ENCODE measurements around the gene ZNF200.

The ZNF200 gene

GRCh38 chr16:3235856-3236669, 1.1 kb upstream of the ZNF200 start:
- TF ChIP-seq FOXM1 (IDR thresholded peaks at IDR 0.05; ENCODE audit: borderline replicate concordance, low read depth) (no peak), EGR1 (IDR thresholded peaks at IDR 0.05) (peak; percentile 85), YY1 (IDR thresholded peaks at IDR 0.05; ENCODE audit: low read depth) (no peak)

- TF ChIP-seq ZBTB7A (IDR thresholded peaks at IDR 0.05; ENCODE audit: low read depth) = no peak
- no peak for TF ChIP-seq MAX (IDR thresholded peaks at IDR 0.05)
- no peak for TF ChIP-seq CREB1 (IDR thresholded peaks at IDR 0.05; ENCODE audit: low read depth)
- no peak for TF ChIP-seq EP300 (IDR thresholded peaks at IDR 0.05; ENCODE audit: borderline replicate concordance)
- TF ChIP-seq TCF12 (IDR thresholded peaks at IDR 0.05; ENCODE audit: low read depth) = no peak
- no peak for TF ChIP-seq RAD21 (IDR thresholded peaks at IDR 0.05; ENCODE audit: low read depth)
- TF ChIP-seq USF1 (IDR thresholded peaks at IDR 0.05) = no peak
- TF ChIP-seq TEAD4 (IDR thresholded peaks at IDR 0.05) = no peak
- TF ChIP-seq FOXM1 (IDR thresholded peaks at IDR 0.05; ENCODE audit: borderline replicate concordance, low read depth) = no peak
- no peak for TF ChIP-seq EGR1 (IDR thresholded peaks at IDR 0.05)
- no peak for TF ChIP-seq NFIC (IDR thresholded peaks at IDR 0.05)
- no peak for TF ChIP-seq YY1 (IDR thresholded peaks at IDR 0.05; ENCODE audit: low read depth)
- TF ChIP-seq TAF1 (IDR thresholded peaks at IDR 0.05; ENCODE audit: low read depth) = no peak
- no peak for TF ChIP-seq CEBPB (IDR thresholded peaks at IDR 0.05)
- TF ChIP-seq REST (IDR thresholded peaks at IDR 0.05; ENCODE audit: low read depth) = no peak
Observed at GRCh38 chr16:3234543-3234856, 458 bp downstream of the ZNF200 start.

- no peak for TF ChIP-seq YY1 (IDR thresholded peaks at IDR 0.05; ENCODE audit: low read depth)
- TF ChIP-seq FOXM1 (IDR thresholded peaks at IDR 0.05; ENCODE audit: borderline replicate concordance, low read depth) = no peak
- TF ChIP-seq RAD21 (IDR thresholded peaks at IDR 0.05; ENCODE audit: low read depth) = no peak
- TF ChIP-seq ZBTB7A (IDR thresholded peaks at IDR 0.05; ENCODE audit: low read depth) = no peak
- TF ChIP-seq TCF12 (IDR thresholded peaks at IDR 0.05; ENCODE audit: low read depth) = peak; percentile 61; the same call in 1 of the 2 replicates
- TF ChIP-seq USF1 (IDR thresholded peaks at IDR 0.05) = peak; percentile 22; the same call in 1 of the 2 replicates
- TF ChIP-seq TEAD4 (IDR thresholded peaks at IDR 0.05) = no peak
Observed at GRCh38 chr16:3223913-3224515, 10.9 kb downstream of the ZNF200 start.

- no peak for TF ChIP-seq USF1 (IDR thresholded peaks at IDR 0.05)
- no peak for TF ChIP-seq TCF12 (IDR thresholded peaks at IDR 0.05; ENCODE audit: low read depth)
- TF ChIP-seq FOXM1 (IDR thresholded peaks at IDR 0.05; ENCODE audit: borderline replicate concordance, low read depth) = no peak
- no peak for TF ChIP-seq NFIC (IDR thresholded peaks at IDR 0.05)
- no peak for TF ChIP-seq ZBTB7A (IDR thresholded peaks at IDR 0.05; ENCODE audit: low read depth)
- no peak for TF ChIP-seq YY1 (IDR thresholded peaks at IDR 0.05; ENCODE audit: low read depth)
- no peak for TF ChIP-seq RAD21 (IDR thresholded peaks at IDR 0.05; ENCODE audit: low read depth)
Observed at GRCh38 chr16:3220839-3221238, 14.1 kb downstream of the ZNF200 start.

- TF ChIP-seq YY1 (IDR thresholded peaks at IDR 0.05; ENCODE audit: low read depth) (no peak), CREB1 (IDR thresholded peaks at IDR 0.05; ENCODE audit: low read depth) (no peak), CEBPB (IDR thresholded peaks at IDR 0.05) (no peak), TCF12 (IDR thresholded peaks at IDR 0.05; ENCODE audit: low read depth) (no peak), EP300 (IDR thresholded peaks at IDR 0.05; ENCODE audit: borderline replicate concordance) (no peak), FOXM1 (IDR thresholded peaks at IDR 0.05; ENCODE audit: borderline replicate concordance, low read depth) (no peak), REST (IDR thresholded peaks at IDR 0.05; ENCODE audit: low read depth) (no peak), TEAD4 (IDR thresholded peaks at IDR 0.05) (no peak), ZBTB7A (IDR thresholded peaks at IDR 0.05; ENCODE audit: low read depth) (no peak)
Observed at GRCh38 chr16:3216263-3216640, 18.7 kb downstream of the ZNF200 start.
